Lung microvascular endothelial cell (primary cell): ENCODE measurements around the gene ZBTB34. TPM values are rescaled to one million over a fixed set of nuclear protein-coding genes. Genes with fewer than 3 reads are reported as not detected.

Experiments
- DNase-seq, 2 donors: peaks; one replicate each; pipeline versions ENCODE4 v3.0.0 to v3.0.0-alpha.2; 2010; ENCODE audit warnings: low read depth in 2 of 2
- total RNA-seq: library from RNA; depleted of rRNA; stranded (reverse); fragments of >200 nt; gene quantifications from 2 replicates; pipeline ENCODE4 v1.2.1, GENCODE V29; 2014

The ZBTB34 gene
- total RNA-seq, 1 donor from 2014 or later: 9.1 TPM

- peak in 1 of 2 donors; percentile 21 for DNase-seq
Observed at GRCh38 chr9:126875756-126876510, 15.5 kb downstream of the ZBTB34 start.

GRCh38 chr9:126876531-126876930 is 16.1 kb downstream of the ZBTB34 start:
- DNase-seq: no peak

GRCh38 chr9:126877418-126877817 is 17.0 kb downstream of the ZBTB34 start:
- DNase-seq: no peak

DNA sequence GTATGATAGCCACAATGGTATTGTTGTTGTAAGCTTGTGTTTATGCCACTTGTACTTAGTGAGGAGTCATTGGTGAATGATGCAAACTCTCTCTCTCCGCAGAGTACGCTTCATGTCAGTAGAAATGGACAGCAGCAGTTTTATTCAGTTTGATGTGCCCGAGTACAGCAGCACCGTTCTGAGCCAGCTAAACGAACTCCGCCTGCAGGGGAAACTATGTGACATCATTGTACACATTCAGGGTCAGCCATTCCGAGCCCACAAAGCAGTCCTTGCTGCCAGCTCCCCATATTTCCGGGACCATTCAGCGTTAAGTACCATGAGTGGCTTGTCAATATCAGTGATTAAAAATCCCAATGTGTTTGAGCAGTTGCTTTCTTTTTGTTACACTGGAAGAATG is 18.8 kb downstream of the ZBTB34 start:
- DNase-seq: no peak

DNA sequence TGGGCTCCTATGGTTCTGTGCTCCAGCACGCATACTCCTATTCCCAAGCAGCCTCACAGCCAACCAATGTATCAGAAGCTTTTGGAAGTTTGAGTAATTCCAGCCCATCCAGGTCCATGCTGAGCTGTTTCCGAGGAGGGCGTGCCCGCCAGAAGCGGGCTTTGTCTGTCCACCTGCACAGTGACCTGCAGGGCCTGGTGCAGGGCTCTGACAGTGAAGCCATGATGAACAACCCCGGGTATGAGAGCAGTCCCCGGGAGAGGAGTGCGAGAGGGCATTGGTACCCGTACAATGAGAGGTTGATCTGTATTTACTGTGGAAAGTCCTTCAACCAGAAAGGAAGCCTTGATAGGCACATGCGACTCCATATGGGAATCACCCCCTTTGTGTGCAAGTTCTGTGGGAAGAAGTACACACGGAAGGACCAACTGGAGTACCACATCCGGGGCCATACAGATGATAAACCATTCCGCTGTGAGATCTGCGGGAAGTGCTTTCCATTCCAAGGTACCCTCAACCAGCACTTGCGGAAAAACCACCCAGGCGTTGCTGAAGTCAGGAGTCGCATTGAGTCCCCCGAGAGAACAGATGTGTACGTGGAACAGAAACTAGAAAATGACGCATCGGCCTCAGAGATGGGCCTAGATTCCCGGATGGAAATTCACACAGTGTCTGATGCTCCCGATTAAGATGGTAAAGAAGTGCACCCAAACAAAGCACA is 19.9 kb downstream of the ZBTB34 start:
- DNase-seq: no peak

GRCh38 chr9:126880947-126881332 is 20.5 kb downstream of the ZBTB34 start:
- no peak for DNase-seq

- DNase-seq: no peak
Observed at GRCh38 chr9:126882746-126883145, 22.3 kb downstream of the ZBTB34 start.

GRCh38 chr9:126883636-126884035 is 23.2 kb downstream of the ZBTB34 start:
- no peak for DNase-seq

- DNase-seq: peak; percentile 63 to 72
Observed at GRCh38 chr9:126885131-126885641, 24.7 kb downstream of the ZBTB34 start.

DNA sequence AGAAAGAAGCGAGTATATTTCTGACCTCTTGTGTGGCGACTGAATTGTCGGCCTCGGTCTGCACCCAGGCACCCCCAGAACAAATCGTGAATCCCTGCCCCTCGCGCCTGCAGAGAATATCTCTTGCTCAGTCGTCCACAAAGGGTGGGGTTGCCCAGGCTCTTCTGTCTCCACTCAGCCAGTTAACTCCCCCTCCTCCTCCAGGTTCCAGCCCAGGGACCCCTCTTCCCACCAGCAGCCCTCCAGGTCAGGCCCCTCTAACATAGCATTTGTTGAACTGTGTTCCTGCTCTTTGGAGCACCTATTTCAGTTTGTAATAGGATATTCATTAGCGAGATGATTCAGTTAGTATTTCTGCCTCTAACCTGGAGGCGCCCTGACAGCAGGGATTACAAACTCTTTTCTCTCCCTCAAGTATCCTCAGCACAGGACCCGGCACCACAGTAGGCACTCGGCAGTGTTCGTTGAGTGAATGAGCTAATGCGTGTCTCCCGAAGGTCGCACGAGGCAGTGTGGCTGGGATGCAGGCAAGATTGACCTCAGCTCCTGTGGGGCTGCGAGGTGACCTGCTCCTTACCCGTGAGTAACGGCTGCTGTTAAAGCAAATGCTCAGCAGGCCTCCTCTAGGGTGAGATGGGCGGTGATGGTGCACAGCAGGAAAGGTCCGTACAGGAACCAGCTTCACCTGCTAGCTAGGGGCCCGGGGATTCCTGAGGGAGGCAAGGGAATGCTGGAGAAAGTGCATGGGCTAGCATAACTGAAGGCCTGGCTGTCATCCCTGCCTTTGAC is 25.8 kb downstream of the ZBTB34 start:
- no peak for DNase-seq

DNA sequence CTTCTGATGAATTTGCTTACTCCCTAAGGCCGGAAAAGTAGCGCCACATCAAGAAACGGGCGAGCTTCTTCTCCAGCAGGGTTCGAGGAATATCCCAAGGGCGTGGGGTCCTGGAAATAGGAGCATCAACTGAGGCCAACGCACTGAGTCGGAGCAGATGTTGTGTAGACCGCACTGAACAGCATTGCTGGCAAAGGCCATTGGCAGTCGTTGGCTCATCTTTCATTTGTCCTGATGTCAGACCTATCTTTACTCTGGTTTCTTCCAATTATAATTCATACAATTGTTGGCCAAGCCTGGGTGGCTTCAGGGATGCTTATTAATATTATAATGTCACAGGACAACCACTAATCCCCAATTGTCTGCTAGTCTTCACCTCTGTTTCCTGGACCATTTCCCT is 26.5 kb downstream of the ZBTB34 start:
- DNase-seq: no peak

DNA sequence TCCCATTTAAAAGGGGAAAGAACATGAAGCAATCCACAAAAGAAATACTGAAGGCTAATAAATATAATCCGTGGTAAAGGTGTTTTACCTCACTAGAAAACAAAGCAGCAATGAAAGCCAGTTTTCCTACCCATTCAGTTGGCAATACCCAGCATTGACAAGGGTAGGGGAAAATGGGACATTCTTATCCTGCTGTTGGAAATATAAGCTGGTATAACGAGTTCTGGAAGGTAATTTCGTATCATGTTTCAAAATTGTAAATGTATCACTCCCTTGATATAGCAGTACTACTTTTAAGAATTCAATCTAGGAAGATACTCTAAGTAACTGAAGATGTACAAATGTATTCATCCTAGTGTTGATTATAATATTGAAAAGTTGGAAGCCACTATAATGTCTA is 31.2 kb downstream of the ZBTB34 start:
- DNase-seq: no peak

- peak in 1 of 2 donors; percentile 12 for DNase-seq
Observed at GRCh38 chr9:126893079-126893478, 32.6 kb downstream of the ZBTB34 start.

DNA sequence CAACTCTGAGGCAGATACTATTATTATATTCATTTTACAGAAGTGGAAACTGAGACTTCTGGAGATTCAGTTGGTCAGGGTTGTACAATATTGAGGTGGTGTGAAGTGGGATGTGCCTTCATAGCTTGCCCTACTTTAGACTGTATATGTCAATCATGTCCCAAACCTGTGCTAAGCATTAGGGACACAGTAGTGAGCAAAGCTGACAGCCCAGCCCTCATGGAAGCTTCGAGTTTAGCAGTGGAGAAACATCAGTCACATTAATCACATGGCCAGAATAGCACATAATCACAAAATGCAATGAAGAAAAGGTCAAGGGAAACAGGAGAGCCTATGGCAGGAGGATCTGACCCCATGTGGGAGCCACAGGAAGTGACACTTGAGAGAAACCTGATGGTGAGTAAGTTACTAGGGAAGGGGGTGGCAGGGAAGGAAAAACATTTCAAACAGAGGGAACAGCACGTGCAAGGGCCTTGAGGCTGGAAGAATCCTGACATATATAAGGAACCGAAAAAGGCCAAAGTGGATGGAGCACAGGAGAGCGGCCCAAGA is 33.7 kb downstream of the ZBTB34 start:
- peak in 1 of 2 donors; percentile 14 for DNase-seq

GRCh38 chr9:126902210-126902609 is 41.8 kb downstream of the ZBTB34 start:
- no peak for DNase-seq

DNA sequence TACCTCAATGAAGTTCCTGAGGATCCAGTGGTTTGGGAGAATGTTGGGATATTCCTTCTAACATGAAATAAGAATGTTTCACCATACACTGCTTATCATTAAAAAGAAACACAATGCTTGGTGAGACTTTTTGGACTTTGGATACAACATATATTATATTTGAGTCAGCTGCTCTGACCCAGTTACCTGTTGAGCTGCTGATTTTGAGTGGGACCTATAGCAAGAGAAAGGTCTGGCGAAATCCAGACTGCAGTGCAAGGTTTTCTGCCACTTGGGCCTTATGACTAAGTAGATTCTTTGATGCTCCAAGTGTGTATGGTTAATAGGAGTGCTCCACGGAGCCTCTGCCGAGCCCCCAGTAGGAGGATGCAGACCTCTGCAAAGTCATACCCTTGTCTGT is 44.1 kb downstream of the ZBTB34 start:
- no peak for DNase-seq

DNA sequence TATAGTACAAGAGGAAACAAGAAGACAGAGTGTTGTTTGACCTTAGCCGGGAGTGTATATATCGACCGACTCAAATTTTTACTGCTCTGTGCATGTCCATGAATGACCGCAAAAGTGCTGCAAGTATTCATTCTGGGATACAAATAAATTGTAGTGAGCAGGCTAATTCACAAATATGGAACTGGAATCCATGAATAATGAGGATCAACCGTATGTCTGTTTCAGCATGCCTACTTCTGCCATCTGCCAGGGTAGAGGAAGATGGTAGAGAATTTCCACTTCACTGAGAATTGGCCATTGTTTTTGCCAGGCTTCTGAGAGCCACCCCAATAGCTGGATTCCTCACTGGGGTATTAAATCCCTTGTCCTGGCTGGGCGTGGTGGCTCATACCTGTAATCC is 45.7 kb downstream of the ZBTB34 start:
- no peak for DNase-seq

- no peak for DNase-seq
Observed at GRCh38 chr9:126907058-126907457, 46.6 kb downstream of the ZBTB34 start.

GRCh38 chr9:126914458-126915280 is 54.2 kb downstream of the ZBTB34 start, which contains the start of gene RALGPS1:
Gene RALGPS1 (plus strand): TSS chr9:126914782. CDS start chr9:126962290, 47,508 bp downstream.
- peak; percentile 94 to 96 for DNase-seq

DNA sequence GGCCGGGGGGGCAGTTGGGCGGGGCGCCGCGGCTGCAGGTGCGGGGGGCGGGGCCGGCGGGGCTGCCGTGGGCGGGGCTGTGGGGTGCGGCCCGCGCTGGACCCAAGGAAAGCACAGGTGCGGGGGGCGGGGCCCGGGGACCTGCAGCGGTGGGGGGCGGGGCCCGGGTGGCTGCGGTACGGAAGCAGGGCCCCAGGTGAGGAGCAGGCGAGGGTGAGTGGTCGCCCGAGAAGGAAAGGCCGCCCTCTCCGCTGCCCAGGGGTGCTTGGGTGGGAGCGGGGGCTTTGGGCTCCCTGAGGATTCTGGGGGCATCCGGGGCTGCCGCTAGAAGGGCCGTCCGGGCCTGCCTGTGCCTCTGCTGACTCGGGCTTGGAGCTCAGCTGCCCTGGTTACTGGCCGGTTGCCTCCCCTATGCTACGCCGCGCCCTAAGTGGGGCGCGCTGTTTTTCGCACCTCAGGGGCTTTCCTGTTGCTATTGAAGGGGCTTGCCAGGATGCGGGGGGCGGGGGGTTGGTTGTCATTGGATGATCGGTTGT is 54.9 kb downstream of the ZBTB34 start:
- no peak for DNase-seq
